NCI-H460 (cell line): ENCODE measurements around the gene CPSF4. TPM values are rescaled to one million over a fixed set of nuclear protein-coding genes. Genes with fewer than 3 reads are reported as not detected.
"Not testable (repeated sequence)": the region's sequence is repeated elsewhere in the genome, so short reads cannot be mapped to it uniquely, and the experiment has no call there.

Experiments
- DNase-seq: peaks from one replicate; pipeline ENCODE4 v3.0.0-alpha.2; 2016; ENCODE audit warnings: low read depth; ENCODE audit errors: extremely low read depth
- total RNA-seq: library from RNA; depleted of rRNA; stranded (reverse); fragments of >200 nt; shearing (Covaris generic); gene quantifications from 2 replicates; pipeline ENCODE4 v1.2.3, GENCODE V29; 2014; rRNA removed

The CPSF4 gene
- total RNA-seq, 1 experiment from 2014 or later = 42.7 TPM

- no peak for DNase-seq
Observed at GRCh38 chr7:99478464-99479440, 40.0 kb downstream of the CPSF4 start.

GRCh38 chr7:99485094-99485493 is 46.4 kb downstream of the CPSF4 start:
- no peak for DNase-seq

DNA sequence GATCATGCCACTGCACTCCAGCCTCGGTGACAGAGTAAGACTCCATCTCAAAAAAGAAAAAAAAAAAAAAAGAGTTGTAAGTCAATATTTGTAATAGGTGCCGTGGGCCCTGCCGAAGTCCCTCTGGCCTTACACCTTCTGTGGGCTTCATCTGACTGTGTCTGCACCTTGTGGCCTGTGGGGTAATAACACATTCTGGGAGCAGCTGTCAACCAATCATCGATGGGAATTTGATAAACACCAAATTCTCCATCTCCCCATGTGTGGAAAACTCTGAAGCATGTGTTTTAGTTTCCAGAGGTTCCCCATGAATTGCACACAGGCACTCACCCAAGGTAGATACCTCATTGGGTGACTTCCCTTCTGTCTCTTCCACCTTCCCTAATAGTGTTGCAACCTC is 50.5 kb downstream of the CPSF4 start:
- no peak for DNase-seq

GRCh38 chr7:99490878-99491277 is 52.1 kb downstream of the CPSF4 start:
- no peak for DNase-seq

GRCh38 chr7:99493823-99494222 is 55.1 kb downstream of the CPSF4 start:
- DNase-seq = no peak

- no peak for DNase-seq
Observed at GRCh38 chr7:99497766-99498545, 59.2 kb downstream of the CPSF4 start.

DNA sequence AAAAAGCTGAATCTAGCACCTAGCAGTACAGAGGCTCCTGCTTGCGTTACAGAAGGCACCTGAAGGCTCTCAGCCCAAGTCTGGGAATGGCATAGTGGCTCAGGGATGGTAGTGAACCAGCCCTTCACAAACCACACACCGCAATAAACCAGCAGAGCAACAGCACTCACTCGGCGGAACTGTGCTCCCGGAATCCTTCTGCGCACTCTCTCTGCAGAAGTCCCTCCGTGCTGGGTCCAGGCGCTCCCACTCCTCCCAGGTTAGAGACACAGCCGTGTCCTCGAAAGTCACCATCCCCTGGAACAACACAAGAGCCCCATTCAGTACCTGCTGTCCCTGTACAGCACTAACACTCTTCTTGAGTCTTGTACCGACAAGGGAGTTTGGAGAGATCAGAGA is 59.8 kb downstream of the CPSF4 start:
- DNase-seq = no peak

- no peak for DNase-seq
Observed at GRCh38 chr7:99499371-99499720, 60.6 kb downstream of the CPSF4 start.

DNA sequence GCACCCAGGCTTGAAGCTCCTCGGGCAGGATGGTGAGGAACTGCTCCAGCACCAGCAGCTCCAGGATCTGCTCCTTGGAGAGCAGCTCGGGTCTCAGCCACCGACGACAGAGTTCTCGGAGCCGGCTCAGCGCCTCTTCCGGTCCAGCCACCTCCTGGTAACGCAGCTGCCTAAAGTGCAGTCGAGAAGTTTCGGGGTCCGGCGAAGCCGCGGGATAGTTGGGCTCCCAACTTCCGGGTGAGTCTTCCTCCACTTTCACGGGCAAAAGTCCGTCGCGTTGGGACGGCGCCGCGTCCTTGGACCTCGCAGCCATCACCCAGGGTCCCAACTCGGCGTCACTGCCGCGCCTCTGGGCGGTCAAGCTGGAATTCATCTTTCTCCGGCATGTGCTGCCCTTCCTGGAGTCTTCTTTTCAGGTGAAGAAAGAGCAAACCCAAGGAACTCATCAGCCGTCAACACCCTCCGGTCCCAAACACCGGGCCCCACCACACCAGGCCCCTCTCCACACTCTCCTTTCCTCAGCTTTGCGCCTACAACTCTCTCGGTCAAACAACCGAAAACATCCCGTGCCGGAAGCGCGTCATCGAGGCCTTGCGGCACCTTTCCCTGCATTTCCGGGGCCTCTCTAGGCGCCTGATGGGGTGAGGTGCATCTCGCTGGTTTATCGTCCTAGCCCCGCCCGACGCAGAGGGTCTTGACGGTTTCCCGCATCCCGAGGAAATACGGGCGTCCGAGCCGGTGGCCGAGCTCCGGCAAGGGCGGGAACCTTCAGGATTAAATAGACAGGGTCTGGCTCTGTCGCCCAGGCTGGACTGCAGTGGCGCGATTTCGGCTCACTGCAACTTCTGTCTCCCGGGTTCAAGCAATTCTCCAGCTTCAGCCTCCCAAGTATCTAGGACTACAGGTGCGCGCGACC is 61.2 kb downstream of the CPSF4 start, which contains the start of gene ZNF394:
TSS of gene ZNF394 (minus strand) at position 561 of the 916 bp plus-strand sequence. CDS start at position 373, 188 bp downstream.
- peak; percentile 91 for DNase-seq

GRCh38 chr7:99500637-99501009 is 61.9 kb downstream of the CPSF4 start:
- no peak for DNase-seq

GRCh38 chr7:99501236-99501635 is 62.5 kb downstream of the CPSF4 start:
- DNase-seq = not testable (repeated sequence)

GRCh38 chr7:99504281-99504602 is 65.5 kb downstream of the CPSF4 start:
- DNase-seq = no peak

DNA sequence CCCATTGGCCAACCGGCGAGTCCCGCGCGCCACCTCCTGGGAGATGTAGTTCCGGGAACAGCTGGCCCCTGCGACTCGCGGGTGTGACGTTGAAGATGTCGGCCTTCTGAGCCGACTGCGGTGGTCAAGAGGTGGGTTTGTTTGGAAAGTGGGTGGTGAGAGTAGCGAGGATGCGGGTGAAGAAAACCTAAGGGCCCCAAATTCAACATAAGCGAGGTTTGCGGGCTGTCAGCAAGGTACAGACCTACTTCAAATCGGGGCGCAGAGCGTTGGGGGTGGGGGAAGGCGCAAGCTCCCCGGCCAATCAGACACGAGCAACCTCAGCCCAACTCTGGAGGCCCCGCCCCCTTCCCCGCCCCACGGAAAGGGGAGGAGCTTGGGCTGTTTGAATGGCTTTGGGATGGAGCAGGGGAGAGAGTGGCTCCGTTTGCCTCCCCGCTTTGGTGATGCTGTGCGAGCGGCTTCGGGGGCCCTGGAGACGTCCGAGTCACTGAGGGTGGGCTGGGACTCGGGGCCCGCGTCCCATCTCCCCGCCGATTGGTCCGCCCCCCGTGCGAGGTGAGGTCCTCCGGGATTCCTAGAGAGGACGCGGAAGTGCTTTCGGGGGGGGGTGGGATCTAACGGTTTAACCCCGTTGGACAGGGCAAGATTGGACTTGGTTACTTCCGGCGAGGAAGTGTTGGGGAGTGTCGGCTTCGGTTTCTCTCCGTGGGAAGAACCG is 66.0 kb downstream of the CPSF4 start, which contains the start of gene ZKSCAN5:
TSS of gene ZKSCAN5 (plus strand) at position 60 of the 721 bp plus-strand sequence. CDS start 1,383 bp downstream, outside the sequence.
- peak; percentile 97 for DNase-seq

- no peak for DNase-seq
Observed at GRCh38 chr7:99505324-99505662, 66.5 kb downstream of the CPSF4 start.

Other genes starting within 250 kb of the CPSF4 start
- 0.07 TPM in 1 of 2 replicates, not detected in the other for gene KPNA7, start 230.8 kb upstream of the CPSF4 start, total RNA-seq
- gene MYH16, start 166.1 kb upstream of the CPSF4 start, total RNA-seq = not detected in 2 replicates
- 162 and 177 TPM in 2 replicates for gene ARPC1A, start 113.0 kb upstream of the CPSF4 start, total RNA-seq
- 236 and 247 TPM in 2 replicates for gene ARPC1B, start 64.2 kb upstream of the CPSF4 start, total RNA-seq
- gene PDAP1, start 30.3 kb upstream of the CPSF4 start, total RNA-seq = 67.2 and 72.1 TPM in 2 replicates
- gene BUD31, start 30.0 kb upstream of the CPSF4 start, total RNA-seq = 211 and 220 TPM in 2 replicates
- gene PTCD1, start 145 bp upstream of the CPSF4 start, total RNA-seq = 6.1 and 6.4 TPM in 2 replicates
- 598 and 637 TPM in 2 replicates for gene ATP5MF, start 27.2 kb downstream of the CPSF4 start, total RNA-seq
- 6.8 and 7.0 TPM in 2 replicates for gene ZNF789, start 33.9 kb downstream of the CPSF4 start, total RNA-seq
- gene ZNF394, start 61.3 kb downstream of the CPSF4 start, total RNA-seq = 17.6 and 18.0 TPM in 2 replicates
- 12.0 and 12.7 TPM in 2 replicates for gene ZKSCAN5, start 65.7 kb downstream of the CPSF4 start, total RNA-seq
- 12.1 and 14.0 TPM in 2 replicates for gene FAM200A, start 113.2 kb downstream of the CPSF4 start, total RNA-seq
- 68.4 and 83.1 TPM in 2 replicates for gene ZNF655, start 119.7 kb downstream of the CPSF4 start, total RNA-seq
- gene TMEM225B, start 159.3 kb downstream of the CPSF4 start, total RNA-seq = 0.87 and 1.1 TPM in 2 replicates
- 9.4 and 12.5 TPM in 2 replicates for gene ZSCAN25, start 178.0 kb downstream of the CPSF4 start, total RNA-seq
- gene CYP3A5, start 241.1 kb downstream of the CPSF4 start, total RNA-seq = 0.17 and 0.74 TPM in 2 replicates